Thyroid gland (tissue), 4 donors: ENCODE measurements around the gene TRIM47. TPM values are rescaled to one million over a fixed set of nuclear protein-coding genes. Genes with fewer than 3 reads are reported as not detected.
"Not testable (repeated sequence)": the region's sequence is repeated elsewhere in the genome, so short reads cannot be mapped to it uniquely, and the experiment has no call there.

Experiments
- DNase-seq, 2 donors: peaks; one replicate each; pipeline ENCODE4 v3.0.0-alpha.2; 2019
- H3K27ac ChIP-seq, 3 donors: fragments of 200-600 bp; sonication (generic); 1 replicate in 2 of 3; 2 replicates in 1 of 3; pipeline ENCODE4 v1.5.1; 2016 to 2019; ENCODE audit warnings: mild to moderate bottlenecking in 1 of 3, moderate library complexity in 1 of 3
- H3K27me3 ChIP-seq: fragments of 200-600 bp; sonication (generic); one replicate; pipeline ENCODE4 v1.5.1; 2019
- H3K36me3 ChIP-seq, 2 donors: fragments of 200-600 bp; sonication (generic); one replicate each; pipeline ENCODE4 v1.5.1; 2016 to 2019
- H3K4me1 ChIP-seq, 2 donors: fragments of 200-600 bp; sonication (generic); one replicate each; pipeline ENCODE4 v1.5.1; 2017 to 2019
- H3K4me3 ChIP-seq, 3 donors: fragments of 200-600 bp; sonication (generic); replicated peaks in 1 of 3; 1 replicate in 2 of 3; 2 replicates in 1 of 3; pipeline ENCODE4 v1.5.1; 2016; ENCODE audit warnings: mild to moderate bottlenecking in 1 of 3
- H3K9me3 ChIP-seq: fragments of 200-600 bp; sonication (generic); one replicate; pipeline ENCODE4 v1.5.1; 2017
- CTCF ChIP-seq, 6 experiments: fragments of 200-600 bp in 3 of 6; fragments of 450-650 bp in 3 of 6; sonication (generic) in 3 of 6; IDR thresholded peaks; one replicate each; pipeline ENCODE4 v1.5.1; 2016 to 2019; ENCODE audit warnings: antibody characterized with exemption in 6 of 6, mild to moderate bottlenecking in 2 of 6, inconsistent platforms in 1 of 6, moderate library complexity in 1 of 6
- POLR2A ChIP-seq, 2 donors: fragments of 450-650 bp; IDR thresholded peaks; one replicate each; pipeline ENCODE4 v1.6.1; 2017; ENCODE audit warnings: antibody characterized with exemption in 2 of 2, mild to moderate bottlenecking in 2 of 2, moderate library complexity in 1 of 2
- WGBS, 2 donors: methylation state at CpG; one replicate each; pipeline ENCODE4 v1.1.5; 2017; 5-methylcytosine and 5-hydroxymethylcytosine counted together
- intact Hi-C: fragments of 100-400 bp; cut with DNase I; formaldehyde crosslinking; loops from one replicate; pipeline ENCODE4 v1.15.1; 2023
- total RNA-seq, 4 donors: library from RNA; depleted of rRNA; stranded (reverse); fragments of >200 nt; gene quantifications; one replicate each; pipeline ENCODE4 v1.2.3, GENCODE V29; 2016

The TRIM47 gene
- total RNA-seq, 4 donors from 2014 or later, result 14.7 to 27.8 (median 19.7) TPM

- Histone ChIP-seq H3K4me3 (no peak overlapping the region), H3K27me3 (no peaks in the 10 kb centered on the region), H3K36me3 (peaks cover 0 to 6% of the 10 kb centered on the region in 2 donors), H3K9me3 (no peaks in the 10 kb centered on the region), H3K4me1 (peaks cover 41 to 67% of the 10 kb centered on the region in 2 donors), H3K27ac (peak overlapping the region; percentile 91 to 98 (median 95))
- DNase-seq, result no peak
- 76 to 83% methylated on average over 8 to 11 of the region's 11 CpGs for WGBS, 2 donors
- intact Hi-C loops, result no loop called here
- TF ChIP-seq CTCF (IDR thresholded peaks at IDR 0.05) (no peak), POLR2A (IDR thresholded peaks at IDR 0.05) (no peak)
These were observed 4.6 kb downstream of the TRIM47 start for GRCh38 chr17:75873587-75874322.

GRCh38 chr17:75872434-75873351 is 5.7 kb downstream of the TRIM47 start:
- Histone ChIP-seq H3K27ac (peak overlapping the region; percentile 91 to 98 (median 95)), H3K36me3 (peaks cover 0 to 6% of the 10 kb centered on the region in 2 donors), H3K27me3 (no peaks in the 10 kb centered on the region), H3K4me1 (peaks cover 40 to 67% of the 10 kb centered on the region in 2 donors), H3K9me3 (no peaks in the 10 kb centered on the region), H3K4me3 (no peak overlapping the region)
- WGBS, 2 donors, result 32 to 49% methylated on average over 8 to 12 of the region's 13 CpGs
- DNase-seq, result peak; percentile 81 to 85
- TF ChIP-seq POLR2A (IDR thresholded peaks at IDR 0.05) (peak in 1 of 2 donors; percentile 32), CTCF (IDR thresholded peaks at IDR 0.05) (peak in 1 of 6 experiments; percentile 25)
- intact Hi-C loops, result no loop called here

GRCh38 chr17:75870228-75870627 is 8.2 kb downstream of the TRIM47 start:
- DNase-seq, H3K36me3 ChIP-seq, intact Hi-C loops, H3K9me3 ChIP-seq, H3K27me3 ChIP-seq, H3K4me3 ChIP-seq: not testable (repeated sequence)
- Histone ChIP-seq H3K27ac (peak overlapping the region; percentile 41 to 74 (median 71)), H3K4me1 (peaks cover 16 to 45% of the 10 kb centered on the region in 2 donors)
- 53 to 75% methylated on average over 10 of the region's 10 CpGs for WGBS, 2 donors

- Histone ChIP-seq H3K9me3 (no peaks in the 10 kb centered on the region), H3K4me3 (no peak overlapping the region), H3K4me1 (peaks cover 14 to 40% of the 10 kb centered on the region in 2 donors), H3K27ac (peak overlapping the region; percentile 41 to 74 (median 71)), H3K36me3 (peaks cover 0 to under 1% of the 10 kb centered on the region in 2 donors), H3K27me3 (no peaks in the 10 kb centered on the region)
- TF ChIP-seq POLR2A (IDR thresholded peaks at IDR 0.05), result no peak
- TF ChIP-seq CTCF (IDR thresholded peaks at IDR 0.05), result no peak
- intact Hi-C loops, result no loop called here
- WGBS, 2 donors, result 45 to 68% methylated on average over 15 to 23 of the region's 23 CpGs
- DNase-seq, result no peak
These were observed 8.9 kb downstream of the TRIM47 start for GRCh38 chr17:75869282-75870141.

- H3K36me3 ChIP-seq, DNase-seq, intact Hi-C loops, H3K4me3 ChIP-seq, H3K27me3 ChIP-seq, H3K9me3 ChIP-seq: not testable (repeated sequence)
- Histone ChIP-seq H3K4me1 (peaks cover 14 to 38% of the 10 kb centered on the region in 2 donors), H3K27ac (peak overlapping the region in 2 of 3 donors; percentile 71 to 74)
- 90 to 91% methylated on average over 12 of the region's 12 CpGs for WGBS, 2 donors
These were observed 9.6 kb downstream of the TRIM47 start for GRCh38 chr17:75868730-75869281.

- WGBS, 2 donors, result 82 to 84% methylated on average over 17 of the region's 17 CpGs
- H3K27ac ChIP-seq, H3K4me3 ChIP-seq, H3K36me3 ChIP-seq, DNase-seq, H3K9me3 ChIP-seq, H3K27me3 ChIP-seq, intact Hi-C loops: not testable (repeated sequence)
- H3K4me1 ChIP-seq, result peaks cover 0 to 17% of the 10 kb centered on the region in 2 donors
These were observed 12.8 kb downstream of the TRIM47 start for GRCh38 chr17:75865404-75866188.

- H3K9me3 ChIP-seq, H3K27me3 ChIP-seq, DNase-seq, H3K4me3 ChIP-seq, intact Hi-C loops, H3K36me3 ChIP-seq: not testable (repeated sequence)
- Histone ChIP-seq H3K27ac (peak overlapping the region in 2 of 3 donors; percentile 12 to 26), H3K4me1 (peaks cover 0 to 17% of the 10 kb centered on the region in 2 donors)
- WGBS, 2 donors, result 84 to 85% methylated on average over 4 of the region's 4 CpGs
These were observed 13.5 kb downstream of the TRIM47 start for GRCh38 chr17:75864887-75865286.
